Right ventricle myocardium inferior (tissue), 1 donor: Measurements from ENCODE around the gene SCN1B. TPM values are rescaled to one million over a fixed set of nuclear protein-coding genes. Genes with fewer than 3 reads are reported as not detected.
A peak's percentile ranks its signal among the peaks of the same experiment; 100 is the strongest.
"Not testable (repeated sequence)": the region's sequence is repeated elsewhere in the genome, so short reads cannot be mapped to it uniquely, and the experiment has no call there.

Experiments used
- ATAC-seq: fragments of 200-7000 bp; cut with Tn5 transposase; one replicate; pipeline ENCODE4 v1.9.1; 2020; ENCODE audit warnings: mild to moderate bottlenecking, moderate library complexity
- DNase-seq: peaks from one replicate; pipeline ENCODE4 v3.0.0; 2021; ENCODE audit errors: missing footprints
- intact Hi-C: fragments of 100-400 bp; cut with DNase I; formaldehyde crosslinking; loops from one replicate; pipeline ENCODE4 v1.11.0; 2022
- long read RNA-seq: library from polyadenylated mRNA; unstranded; transcript quantifications from one replicate; pipeline ENCODE4 v2.0.0, GENCODE V29; 2021
- total RNA-seq: library from RNA; stranded (reverse); fragmentation: NEBNext Ultra II Directional; extraction: Animal tissue kit (Norgen Biotek cat#: 25700); gene quantifications from one replicate; pipeline ENCODE4 v1.2.1, GENCODE V29; 2021
- donor health status: DM: no; HTN: yes; CAD: no; lungs with severe emphysema.

The SCN1B gene
- 44.3 TPM for total RNA-seq
- long read RNA-seq, transcript SCN1B-201 (6 exons, 1,670 nt), result major isoform, 46 of 51 reads
- long read RNA-seq, partial matches to known transcripts, result 2 of 51 reads
- long read RNA-seq, other reads (novel, unspliced or antisense), result 3 of 51 reads

DNA sequence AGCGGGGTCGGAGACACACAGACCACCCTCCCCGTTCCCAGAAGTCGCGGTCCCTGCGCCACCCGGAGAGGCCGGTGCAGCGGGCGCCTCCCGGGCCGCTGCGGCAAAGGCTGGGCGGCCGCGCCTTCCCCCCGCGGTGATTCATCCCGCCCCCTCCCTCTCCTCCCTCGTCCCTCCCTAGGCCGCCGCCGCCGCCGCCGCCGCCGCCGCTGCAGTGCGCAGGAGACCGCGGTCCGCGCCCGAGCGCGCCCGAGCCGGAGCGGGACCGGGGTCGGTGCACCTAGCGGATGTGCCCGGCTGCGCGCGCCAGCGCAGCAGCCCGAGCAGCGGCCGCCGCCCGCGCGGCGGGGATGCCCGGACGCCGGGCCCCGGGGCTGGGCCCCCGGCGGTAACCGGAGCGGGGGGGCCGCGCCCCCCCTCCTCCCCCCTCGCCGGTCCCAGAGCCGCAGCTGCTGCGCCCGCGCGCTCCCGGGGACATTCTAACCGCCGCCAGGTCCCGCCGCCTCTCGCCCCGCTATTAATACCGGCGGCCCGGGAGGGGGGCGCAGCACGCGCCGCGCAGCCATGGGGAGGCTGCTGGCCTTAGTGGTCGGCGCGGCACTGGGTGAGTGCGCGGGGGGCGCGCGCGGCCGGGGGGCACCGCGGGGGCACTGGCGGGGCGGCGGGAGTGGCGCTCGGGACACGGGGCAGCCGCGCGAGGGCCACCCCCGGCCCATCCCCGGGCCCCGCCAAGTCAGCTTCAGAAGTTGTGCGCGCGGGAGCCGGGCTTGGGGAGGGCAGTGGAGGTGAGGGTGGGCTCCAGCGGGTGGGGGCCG, at the start of gene SCN1B:
TSS of gene SCN1B (plus strand) at position 214 of the 815 bp plus-strand sequence. CDS start at position 565, 351 bp downstream.
- intact Hi-C loops, result no loop called here
- ATAC-seq (peak; percentile 73), DNase-seq (peak; percentile 82)

- ATAC-seq, result no peak
- no peak for DNase-seq
- intact Hi-C loops, result no loop called here
Measured at GRCh38 chr19:34982275-34982674, 48.0 kb upstream of the SCN1B start.

- intact Hi-C loops, result no loop called here
- no peak for DNase-seq
- ATAC-seq, result no peak
Measured at GRCh38 chr19:34983786-34984185, 46.5 kb upstream of the SCN1B start.

- intact Hi-C loops, result no loop called here
- ATAC-seq (no peak), DNase-seq (no peak)
Measured at GRCh38 chr19:34984287-34984686, 46.0 kb upstream of the SCN1B start.

DNA sequence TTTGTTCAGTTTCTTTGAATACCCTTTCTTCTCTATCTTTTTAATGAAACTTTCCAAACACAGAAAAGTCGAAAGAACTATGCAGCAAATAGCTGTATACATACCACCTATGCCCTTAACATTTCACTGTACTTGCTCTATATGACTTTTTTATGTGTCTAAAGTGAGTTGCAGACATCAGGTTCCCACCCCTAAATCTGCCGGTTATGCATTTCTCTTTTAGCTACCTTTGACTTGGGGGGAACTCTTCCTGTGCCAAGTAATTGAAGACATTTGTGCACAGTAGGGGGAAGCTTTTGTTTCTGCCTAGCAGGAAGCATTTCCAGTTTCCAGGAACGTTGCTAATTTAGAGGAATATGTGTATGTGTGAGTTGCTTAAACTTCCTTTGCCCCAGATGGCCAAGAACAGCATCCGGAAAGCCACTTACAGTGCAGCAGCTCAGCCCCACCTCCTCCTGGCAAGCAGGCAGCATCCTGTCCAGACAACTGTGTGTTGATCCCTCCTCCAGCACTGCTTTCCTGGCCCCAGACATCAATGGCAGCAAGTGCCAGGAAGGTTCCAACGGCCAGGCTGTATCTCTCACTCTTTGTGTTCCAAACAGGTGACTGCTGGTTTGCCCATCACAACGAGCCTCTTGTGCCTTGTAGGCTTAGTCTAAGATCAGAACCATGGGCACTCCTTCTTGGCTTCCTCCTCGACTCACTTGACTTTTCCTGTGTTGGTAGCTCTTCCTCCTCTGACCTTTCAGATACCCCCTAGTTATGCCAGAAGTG, 44.8 kb upstream of the SCN1B start:
- intact Hi-C loops, result no loop called here
- peak; percentile 78 for DNase-seq

DNA sequence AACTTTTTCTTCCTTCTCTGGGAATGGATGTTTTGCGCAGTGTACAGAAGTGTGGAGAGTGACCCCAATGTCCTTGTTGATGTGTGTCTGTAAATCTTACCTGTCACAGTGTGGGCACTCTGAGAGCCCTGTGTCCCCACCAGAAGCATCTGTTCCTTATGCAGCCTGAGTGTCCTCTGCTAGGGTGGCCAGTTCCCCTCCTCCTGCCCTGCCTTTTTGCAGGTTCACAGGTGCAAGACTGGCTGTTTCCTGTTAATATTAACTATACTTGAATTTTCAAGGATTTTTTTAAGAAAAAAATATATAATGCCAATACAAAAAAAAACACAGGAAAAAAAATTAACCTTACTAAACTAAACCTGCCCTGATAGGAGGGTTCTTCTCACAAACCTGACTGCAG, 42.2 kb upstream of the SCN1B start:
- DNase-seq, result no peak
- ATAC-seq, result no peak
- intact Hi-C loops, result no loop called here

More for the DNA sequence above, 44.8 kb upstream of the SCN1B start:
- ATAC-seq, result peak; percentile 90

- DNase-seq, result no peak
- intact Hi-C loops, result no loop called here
- no peak for ATAC-seq
Measured at GRCh38 chr19:34989298-34989697, 41.0 kb upstream of the SCN1B start.

DNA sequence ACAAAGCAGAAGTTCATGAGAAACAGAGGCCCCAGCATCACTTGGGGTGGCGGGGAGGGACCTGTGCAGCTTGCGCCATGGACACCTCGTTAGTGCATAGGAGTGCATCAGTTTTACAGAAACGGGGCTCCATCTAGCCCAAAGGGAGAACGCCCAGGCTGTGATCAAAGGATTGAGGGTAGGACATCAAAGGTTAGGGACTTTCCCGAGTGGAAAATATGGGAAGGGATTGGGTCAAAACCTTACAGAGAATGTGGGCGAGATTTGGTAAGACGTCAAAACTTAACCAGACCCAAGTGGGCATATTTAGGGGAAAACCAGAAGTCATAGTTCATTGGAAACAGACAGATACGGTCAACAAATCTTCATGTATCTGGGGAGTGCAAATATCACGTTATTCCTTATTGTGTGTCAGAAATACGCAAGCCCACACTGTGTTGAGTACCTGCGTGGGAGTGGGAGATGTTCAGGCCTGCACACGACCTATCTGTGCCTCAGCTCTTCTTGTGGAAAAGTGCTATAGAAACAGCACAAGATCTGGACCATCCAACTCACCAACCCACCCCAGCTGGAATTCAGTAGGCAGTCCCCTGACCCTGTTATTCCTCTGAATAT, 39.6 kb upstream of the SCN1B start:
- DNase-seq (no peak), ATAC-seq (no peak)
- intact Hi-C loops, result no loop called here

DNA sequence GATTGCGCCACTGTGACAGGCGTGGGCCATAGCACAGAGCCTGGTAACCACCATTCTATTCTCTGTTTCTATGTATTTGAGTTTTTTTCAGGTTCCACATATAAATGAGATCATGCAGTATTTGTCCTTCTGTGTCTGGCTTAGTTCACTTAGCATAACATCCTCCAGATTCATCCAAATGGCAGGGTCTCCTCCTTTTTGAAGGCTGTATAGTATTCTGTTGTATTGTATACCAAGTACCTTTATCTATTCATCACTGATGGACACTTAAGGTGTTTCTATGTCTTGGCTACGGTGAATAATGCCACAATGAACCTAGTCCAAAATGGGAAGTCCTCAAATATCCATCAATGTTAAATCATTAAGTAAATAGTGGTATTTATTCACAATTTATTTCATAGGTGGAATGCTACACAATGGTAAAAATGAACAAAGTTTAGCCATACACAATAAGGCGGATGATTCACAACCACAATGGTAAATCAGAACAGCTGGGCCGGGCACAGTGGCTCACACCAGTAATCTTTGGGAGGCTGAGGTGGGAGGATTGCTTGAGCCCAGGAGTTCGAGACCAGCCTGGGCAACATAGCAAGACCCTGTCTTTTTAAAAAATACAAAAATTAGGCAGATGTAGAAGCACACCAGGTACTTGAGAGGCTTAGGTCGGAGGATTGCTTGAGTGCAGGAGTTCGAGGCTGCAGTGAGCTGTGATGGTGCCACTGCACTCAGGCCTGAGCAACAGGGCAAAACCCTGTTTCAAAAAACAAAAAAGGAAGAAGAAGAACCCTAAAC, 38.5 kb upstream of the SCN1B start:
- intact Hi-C loops, result no loop called here
- no peak for ATAC-seq

GRCh38 chr19:34992582-34992981, 37.7 kb upstream of the SCN1B start:
- ATAC-seq, intact Hi-C loops, DNase-seq: not testable (repeated sequence)

More for the DNA sequence above, 38.5 kb upstream of the SCN1B start:
- peak; percentile 7 for DNase-seq

GRCh38 chr19:34994286-34994642, 36.0 kb upstream of the SCN1B start:
- DNase-seq, result peak; percentile 51
- ATAC-seq, result no peak
- intact Hi-C loops, result no loop called here

DNA sequence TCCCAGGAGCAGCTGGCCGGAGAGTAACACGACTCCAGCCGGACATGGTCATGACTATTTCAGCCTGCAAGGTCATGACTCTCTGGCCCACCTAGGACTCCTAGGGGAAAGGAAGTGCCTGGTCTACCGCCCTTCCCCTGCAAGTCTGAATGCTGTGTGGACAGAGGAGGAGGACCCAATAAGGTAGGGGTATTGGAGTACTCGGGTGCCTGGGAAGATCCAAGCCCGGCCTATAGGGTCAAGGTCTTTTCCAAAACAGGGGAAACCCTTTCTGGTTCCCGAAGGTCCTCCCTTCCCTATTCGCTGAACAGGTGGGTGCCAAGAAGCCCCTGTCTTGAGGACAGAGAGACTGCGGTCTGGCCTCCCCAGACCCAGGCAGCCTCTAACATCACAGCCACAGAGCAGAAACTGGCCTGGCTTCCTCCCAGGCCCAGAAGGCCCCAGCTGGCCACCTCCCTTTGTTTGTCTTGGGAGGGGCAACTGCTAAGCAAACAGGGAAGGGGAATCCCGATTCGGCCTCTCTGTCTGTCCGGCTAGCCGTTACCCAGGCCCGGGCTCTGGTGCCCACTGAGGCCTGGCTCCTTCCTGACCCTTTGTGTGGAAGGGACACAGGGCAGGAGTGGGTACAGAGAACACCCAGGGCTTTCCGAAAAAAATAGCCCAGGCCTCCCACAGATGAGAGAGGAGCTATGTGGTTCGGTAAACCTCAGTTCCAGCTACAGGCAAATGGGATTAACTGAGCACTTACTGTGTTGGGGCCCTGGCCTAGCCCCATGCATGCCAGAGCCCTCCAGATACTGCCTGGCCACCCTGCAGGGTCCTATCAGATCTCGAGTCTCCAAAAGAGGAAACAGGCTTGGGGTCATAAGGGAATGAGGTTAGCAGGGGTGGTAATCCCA, 35.4 kb upstream of the SCN1B start:
- intact Hi-C loops, result no loop called here
- ATAC-seq, result peak; percentile 24
- DNase-seq, result peak; percentile 39

DNA sequence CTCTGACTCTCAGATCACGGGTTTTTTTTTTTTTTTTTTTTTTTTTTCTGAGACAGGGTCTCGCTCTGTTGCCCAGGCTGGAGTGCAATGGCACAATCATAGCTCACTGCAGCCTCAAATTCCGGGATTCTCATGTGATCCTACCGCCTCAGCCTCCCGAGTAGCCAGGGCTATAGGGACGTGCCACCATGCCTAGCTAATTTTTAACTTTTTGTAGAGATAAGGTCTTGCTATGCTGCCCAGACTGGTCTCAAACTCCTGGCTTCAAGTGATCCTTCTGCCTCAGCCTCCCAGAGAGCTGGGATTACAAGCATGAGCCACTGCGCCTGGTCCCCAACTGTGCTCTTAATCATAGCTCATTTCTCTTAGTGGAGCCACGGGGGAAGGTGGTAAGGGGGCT, 34.7 kb upstream of the SCN1B start:
- ATAC-seq (no peak), DNase-seq (peak; percentile 30)
- intact Hi-C loops, result no loop called here

DNA sequence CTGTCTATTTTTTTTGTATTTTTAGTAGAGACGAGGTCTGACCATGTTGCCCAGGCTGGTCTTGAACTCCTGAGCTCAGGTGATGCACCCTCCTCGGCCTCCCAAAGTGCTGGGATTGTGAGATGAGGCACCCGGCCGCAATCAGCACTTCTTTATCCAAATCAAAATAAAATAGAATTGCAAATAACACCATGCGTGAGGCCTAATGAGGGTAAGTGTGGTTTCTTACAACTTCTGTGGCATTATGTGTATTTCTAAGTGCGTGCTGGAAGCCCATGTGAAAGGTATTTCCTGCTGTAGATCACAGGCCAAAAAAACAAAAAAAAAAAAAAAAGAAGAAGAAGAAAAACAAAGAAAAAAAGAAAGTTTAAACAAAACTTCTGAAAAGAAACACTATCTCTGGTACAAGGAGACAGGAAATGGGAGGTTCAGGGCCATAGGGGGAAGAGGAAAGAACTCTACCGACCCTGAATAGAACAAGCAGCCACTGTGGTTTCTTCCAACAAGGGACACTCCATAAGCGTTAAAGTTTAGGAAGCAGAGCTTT, 33.1 kb upstream of the SCN1B start:
- peak; percentile 35 for DNase-seq
- no peak for ATAC-seq
- intact Hi-C loops, result no loop called here

- ATAC-seq, intact Hi-C loops: not testable (repeated sequence)
Measured at GRCh38 chr19:34998224-34998623, 32.0 kb upstream of the SCN1B start.

DNA sequence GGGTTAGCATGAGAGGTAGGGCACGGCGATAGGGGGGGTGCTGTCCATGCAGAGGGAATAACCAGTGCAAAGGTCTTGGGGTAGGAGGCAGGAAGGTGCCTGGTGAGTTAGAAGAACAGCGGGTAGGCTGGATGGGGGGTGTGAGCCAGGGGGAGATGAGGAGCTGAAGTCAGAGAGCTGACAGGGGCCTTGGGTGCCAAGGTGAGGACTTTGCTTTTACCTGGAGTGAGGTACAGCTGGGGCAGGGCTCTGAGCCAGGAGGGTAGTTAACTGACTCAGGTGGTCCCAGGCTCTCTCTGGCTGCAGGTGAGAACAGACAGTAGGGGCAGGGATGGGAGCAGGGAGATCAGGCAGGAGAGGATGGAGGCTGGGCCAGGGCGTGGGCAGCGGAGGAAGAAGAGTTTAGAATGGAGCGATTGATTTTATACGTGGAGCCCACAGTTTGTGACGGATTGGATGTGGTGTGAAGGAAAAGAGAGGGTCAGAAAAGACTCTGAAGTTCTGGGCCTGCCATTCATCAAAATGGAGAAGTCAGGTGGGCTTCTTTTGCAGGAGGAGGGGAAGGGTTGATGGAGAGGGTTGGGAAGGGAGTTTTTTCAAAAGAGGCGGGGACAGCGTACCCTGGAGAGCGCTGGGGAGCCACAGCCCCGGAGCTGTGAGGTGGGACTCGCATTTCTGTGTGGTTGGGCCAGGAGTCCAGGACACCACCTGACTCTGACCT, 31.3 kb upstream of the SCN1B start:
- ATAC-seq, result peak; percentile 18
- intact Hi-C loops, result no loop called here
- peak; percentile 33 for DNase-seq

More at GRCh38 chr19:34998224-34998623, 32.0 kb upstream of the SCN1B start:
- DNase-seq, result peak; percentile 20
